Adrenal gland (tissue), 5 donors: ENCODE measurements around the gene TSPAN18.

Experiments used
- CTCF ChIP-seq, 6 experiments: fragments of 450-650 bp in 4 of 6; fragments of 200-600 bp in 2 of 6; sonication (generic) in 1 of 6; IDR thresholded peaks; 1 replicate in 5 of 6; 2 replicates in 1 of 6; pipeline versions ENCODE4 v1.5.1 to v1.8.0; 2016 to 2021; ENCODE audit warnings: antibody characterized with exemption in 6 of 6, mild to moderate bottlenecking in 2 of 6, moderate library complexity in 1 of 6
- POLR2A ChIP-seq, 2 donors: fragments of 450-650 bp; IDR thresholded peaks; one replicate each; pipeline ENCODE4 v1.6.1; 2017; ENCODE audit warnings: antibody characterized with exemption in 2 of 2, mild to moderate bottlenecking in 2 of 2, moderate library complexity in 1 of 2
- donor health status: DM: no; HTN: no; CAD: no.

- TF ChIP-seq POLR2A (IDR thresholded peaks at IDR 0.05) (no peak), CTCF (IDR thresholded peaks at IDR 0.05) (no peak)
Measured at GRCh38 chr11:44833877-44834452, 107.2 kb downstream of the TSPAN18 start.
